ENCODE data around the gene KMT2B. TPM values are rescaled to one million over a fixed set of nuclear protein-coding genes. Genes with fewer than 3 reads are reported as not detected.

Gene KMT2B
- total and polyA plus RNA-seq, 12 donors: 6.6 to 97.3 (median 22.6) TPM

DNA sequence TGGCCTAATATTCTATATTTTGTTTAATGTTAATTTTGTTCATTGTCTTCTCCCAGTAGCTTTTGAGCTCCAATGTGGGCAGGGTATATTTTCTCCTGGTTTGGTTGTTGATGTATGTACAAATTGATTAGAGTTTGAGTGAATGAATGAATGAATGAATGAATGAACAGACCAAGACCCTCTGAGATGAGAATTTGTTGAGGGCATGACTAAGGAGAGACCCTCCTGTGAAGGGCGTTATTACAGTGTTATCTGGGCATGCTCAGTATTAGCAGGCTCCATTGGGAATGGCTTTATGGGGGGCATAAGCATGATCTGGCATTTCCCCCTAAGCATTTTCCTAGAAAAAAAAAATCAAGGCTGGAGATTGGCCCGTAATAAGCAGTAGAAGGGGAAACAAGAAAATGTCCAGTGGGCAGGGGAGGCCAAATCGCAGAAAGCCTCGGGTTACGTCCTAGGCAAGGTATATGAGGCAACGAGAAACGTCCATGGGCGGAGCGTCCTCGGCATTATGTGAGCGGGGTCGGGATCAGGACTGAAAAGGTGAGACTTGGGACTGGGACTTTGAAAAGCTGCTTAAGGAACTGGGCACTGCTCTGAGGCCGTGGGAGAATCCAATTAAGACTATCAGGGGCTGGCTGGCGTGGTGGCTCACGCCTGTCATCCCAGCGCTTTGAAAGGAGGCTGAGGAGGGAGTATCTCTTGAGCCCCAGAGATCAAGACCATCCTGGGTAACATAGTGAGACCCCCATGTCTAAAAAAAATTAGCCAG is 56.7 kb downstream of the KMT2B start:
- DNase-seq: no peak
- H3K9me3 ChIP-seq (replicated peaks in 1 of 3): no peaks in the 10 kb centered on the region
- peak overlapping the region in 1 of 4 donors; percentile 99 for H3K4me3 ChIP-seq
- H3K36me3 ChIP-seq (replicated peaks in 1 of 2): no peaks in the 10 kb centered on the region
- H3K27ac ChIP-seq: no peak overlapping the region
- intact Hi-C loops (cut with DNase I): no loop called here
- 37 to 54% (median 43%) methylated on average over 14 to 16 of the region's 16 CpGs for WGBS, 4 donors
- H3K4me1 ChIP-seq (replicated peaks in 1 of 2): peaks cover 0 to 5% of the 10 kb centered on the region in 2 donors
- H3K27me3 ChIP-seq: no peaks in the 10 kb centered on the region
- TF ChIP-seq, protein P1, sequence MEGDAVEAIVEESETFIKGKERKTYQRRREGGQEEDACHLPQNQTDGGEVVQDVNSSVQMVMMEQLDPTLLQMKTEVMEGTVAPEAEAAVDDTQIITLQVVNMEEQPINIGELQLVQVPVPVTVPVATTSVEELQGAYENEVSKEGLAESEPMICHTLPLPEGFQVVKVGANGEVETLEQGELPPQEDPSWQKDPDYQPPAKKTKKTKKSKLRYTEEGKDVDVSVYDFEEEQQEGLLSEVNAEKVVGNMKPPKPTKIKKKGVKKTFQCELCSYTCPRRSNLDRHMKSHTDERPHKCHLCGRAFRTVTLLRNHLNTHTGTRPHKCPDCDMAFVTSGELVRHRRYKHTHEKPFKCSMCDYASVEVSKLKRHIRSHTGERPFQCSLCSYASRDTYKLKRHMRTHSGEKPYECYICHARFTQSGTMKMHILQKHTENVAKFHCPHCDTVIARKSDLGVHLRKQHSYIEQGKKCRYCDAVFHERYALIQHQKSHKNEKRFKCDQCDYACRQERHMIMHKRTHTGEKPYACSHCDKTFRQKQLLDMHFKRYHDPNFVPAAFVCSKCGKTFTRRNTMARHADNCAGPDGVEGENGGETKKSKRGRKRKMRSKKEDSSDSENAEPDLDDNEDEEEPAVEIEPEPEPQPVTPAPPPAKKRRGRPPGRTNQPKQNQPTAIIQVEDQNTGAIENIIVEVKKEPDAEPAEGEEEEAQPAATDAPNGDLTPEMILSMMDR (IDR thresholded peaks at IDR 0.05): no peak
- no peak for TF ChIP-seq POLR2A (IDR thresholded peaks at IDR 0.05)

DNA sequence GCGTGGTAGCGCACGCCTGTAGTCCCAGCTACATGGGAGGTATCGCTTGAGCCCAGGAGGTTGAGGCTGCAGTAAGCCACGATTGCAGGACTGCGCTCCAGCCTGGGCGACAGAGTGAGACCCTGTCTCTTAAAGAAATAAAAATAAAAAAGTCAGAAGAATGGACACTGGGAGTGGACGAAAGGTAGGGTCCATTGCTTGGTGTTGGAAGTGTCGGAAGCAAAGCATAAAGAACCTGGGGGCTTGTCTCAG is 57.2 kb downstream of the KMT2B start:
- peak overlapping the region in 1 of 4 donors; percentile 99 for H3K4me3 ChIP-seq
- intact Hi-C loops (cut with DNase I): no loop called here
- TF ChIP-seq, protein P1 (IDR thresholded peaks at IDR 0.05): no peak
- TF ChIP-seq POLR2A (IDR thresholded peaks at IDR 0.05): no peak
- peaks cover 0 to 1% of the 10 kb centered on the region in 2 donors for H3K36me3 ChIP-seq (replicated peaks in 1 of 2)
- no peak overlapping the region for H3K27ac ChIP-seq
- no peaks in the 10 kb centered on the region for H3K27me3 ChIP-seq
- H3K9me3 ChIP-seq (replicated peaks in 1 of 3): no peaks in the 10 kb centered on the region
- H3K4me1 ChIP-seq (replicated peaks in 1 of 2): peaks cover 0 to 5% of the 10 kb centered on the region in 2 donors
- DNase-seq: no peak
- WGBS, 4 donors: 13 to 25% (median 20%) methylated on average over 9 of the region's 9 CpGs

DNA sequence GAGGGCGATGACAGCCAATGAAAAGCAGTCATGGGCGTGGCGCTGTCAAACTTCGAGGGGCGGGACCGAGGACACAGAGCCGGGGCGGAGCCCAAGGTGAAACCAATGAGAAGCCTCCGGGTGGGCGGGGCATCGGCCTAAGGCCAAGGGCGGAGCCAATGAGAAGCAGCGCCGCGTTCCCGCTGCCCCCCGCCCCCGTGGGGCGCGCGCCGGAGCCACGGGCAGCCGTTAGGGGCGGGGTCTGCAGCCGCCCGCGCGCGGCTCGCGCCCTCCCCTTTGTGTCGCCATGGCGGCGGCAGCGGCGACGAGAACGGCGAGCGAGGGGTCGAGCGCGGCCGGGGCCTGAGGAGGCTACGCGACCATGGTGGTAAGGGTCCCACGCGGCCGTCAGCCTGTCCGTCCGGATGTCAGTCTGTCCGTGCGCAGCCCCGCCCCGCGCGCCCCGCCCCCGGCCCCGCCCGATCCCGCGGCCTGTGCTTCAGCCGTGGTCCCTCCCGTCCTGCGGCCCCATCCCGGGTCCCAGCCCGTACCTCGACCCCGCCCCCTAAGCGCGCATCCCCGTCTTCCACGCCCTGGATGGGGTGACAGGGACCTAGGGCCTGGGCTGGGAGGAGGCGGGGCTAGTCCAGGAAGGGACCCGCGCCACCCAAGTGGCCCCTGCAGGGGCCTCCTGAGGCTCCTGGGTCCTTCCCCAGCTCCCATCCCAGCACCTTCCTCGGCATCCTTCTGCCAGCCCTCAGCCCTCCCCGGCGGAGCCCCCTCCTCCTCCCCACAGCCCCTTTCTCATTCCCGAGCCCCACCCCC is 57.7 kb downstream of the KMT2B start, which contains the start of gene ARHGAP33:
Gene ARHGAP33 (plus strand): TSS at position 267 of the 804 bp plus-strand sequence. CDS start 95 bp downstream, at position 362.
- DNase-seq: peak; percentile 98 to 100 (median 99)
- Histone ChIP-seq H3K4me3 (peak within 1 kb of the TSS in 2 of 4 donors; percentile 87 to 99), H3K27me3 (no peaks in the 10 kb centered on the region), H3K36me3 (replicated peaks in 1 of 2) (peaks cover 0 to 6% of the 10 kb centered on the region in 2 donors), H3K9me3 (replicated peaks in 1 of 3) (no peaks in the 10 kb centered on the region), H3K4me1 (replicated peaks in 1 of 2) (peaks cover 0 to 5% of the 10 kb centered on the region in 2 donors), H3K27ac (peak within 1 kb of the TSS in 1 of 5 donors; percentile 58)
- intact Hi-C loops (cut with DNase I): no loop called here
- no peak for TF ChIP-seq POLR2A (IDR thresholded peaks at IDR 0.05)
- TF ChIP-seq, protein P1 (IDR thresholded peaks at IDR 0.05): no peak
- WGBS, 4 donors: 0 to 1% (median 0%) methylated on average over 9 to 81 of the region's 82 CpGs

DNA sequence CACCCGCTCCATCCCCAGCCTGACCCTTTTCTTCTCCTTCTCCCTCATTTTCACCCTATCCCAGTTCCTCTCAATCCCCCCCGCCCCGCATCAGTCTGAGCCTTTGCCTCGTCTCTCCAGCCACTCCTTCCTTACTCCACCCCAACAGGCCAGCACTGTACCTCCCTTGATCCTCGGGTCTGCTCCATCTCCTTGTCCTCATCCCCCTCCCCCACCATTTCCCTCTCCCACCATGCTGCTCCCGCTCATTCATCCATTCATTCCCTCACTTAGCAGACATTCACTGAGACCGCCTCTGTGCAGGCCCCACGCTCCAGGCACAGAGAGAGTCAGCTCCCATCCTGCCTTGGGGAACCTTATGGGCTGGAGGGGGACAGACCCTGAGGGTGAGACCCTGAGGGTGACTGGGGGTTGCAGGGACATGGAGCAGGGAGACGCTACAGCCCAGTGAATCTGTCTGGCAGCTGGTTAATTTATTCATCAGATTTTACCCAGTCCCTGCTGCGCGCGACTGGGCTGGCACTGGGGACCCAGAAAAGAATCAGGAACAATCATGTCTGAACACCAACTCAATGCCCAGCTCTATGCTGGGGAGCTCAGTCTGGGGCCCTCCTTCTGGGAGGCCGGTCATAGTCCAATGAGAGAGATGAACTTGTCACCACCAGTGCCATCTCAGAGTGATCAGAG is 58.4 kb downstream of the KMT2B start:
- Histone ChIP-seq H3K9me3 (replicated peaks in 1 of 3) (no peaks in the 10 kb centered on the region), H3K27me3 (no peaks in the 10 kb centered on the region), H3K4me3 (peak overlapping the region in 2 of 4 donors; percentile 87 to 99), H3K27ac (no peak overlapping the region), H3K36me3 (replicated peaks in 1 of 2) (peaks cover 0 to 6% of the 10 kb centered on the region in 2 donors), H3K4me1 (replicated peaks in 1 of 2) (peaks cover 0 to 5% of the 10 kb centered on the region in 2 donors)
- intact Hi-C loops (cut with DNase I): no loop called here
- 60 to 73% (median 64%) methylated on average over 11 to 13 of the region's 13 CpGs for WGBS, 4 donors
- no peak for DNase-seq
- TF ChIP-seq, protein P1 (IDR thresholded peaks at IDR 0.05): no peak
- TF ChIP-seq POLR2A (IDR thresholded peaks at IDR 0.05): no peak
